ENCODE measurements around the gene CHPT1. TPM values are rescaled to one million over a fixed set of nuclear protein-coding genes. Genes with fewer than 3 reads are reported as not detected.

Gene CHPT1
- total and polyA plus RNA-seq, 10 donors, result 26.8 to 115 (median 45.3) TPM

DNA sequence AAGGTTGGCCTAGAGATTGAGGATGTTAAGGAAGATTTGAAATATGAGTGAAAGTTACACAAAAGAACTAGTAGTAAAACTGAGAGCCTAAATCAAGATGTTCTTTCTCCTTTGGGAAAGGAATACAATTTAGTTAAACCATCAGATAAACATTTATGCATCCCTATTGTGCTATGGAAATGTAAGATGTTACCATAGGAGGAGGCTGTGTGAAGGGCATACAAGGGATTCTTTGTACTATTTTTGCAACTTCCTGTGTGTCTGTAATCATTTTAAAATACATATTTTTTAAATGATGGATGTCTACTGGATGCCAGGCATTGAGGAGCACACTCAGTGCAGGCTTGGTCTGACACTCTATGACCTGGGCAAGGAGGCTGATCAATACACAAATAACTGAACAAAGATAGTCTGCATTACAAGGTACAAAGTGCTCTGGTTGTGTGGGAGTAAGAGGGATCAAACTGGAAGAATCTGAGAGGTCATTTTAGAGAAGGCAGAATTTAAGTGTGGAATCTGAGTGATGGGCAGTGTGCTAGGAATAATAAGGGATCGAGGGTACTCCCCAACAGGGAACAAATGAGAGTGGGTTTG, 5.8 kb upstream of the CHPT1 start:
- H3K27me3 ChIP-seq (replicated peaks in 1 of 7), result no peaks in the 10 kb centered on the region
- no peak overlapping the region for H3K4me3 ChIP-seq
- no peaks in the 10 kb centered on the region for H3K9me3 ChIP-seq
- WGBS, 5 donors, result 81 to 93% (median 85%) methylated on average over 1 of the region's 1 CpG
- no peaks in the 10 kb centered on the region for H3K36me3 ChIP-seq
- intact Hi-C loops (cut with DNase I; ENCODE audit: low total_unique reads), result no loop called here
- no peak overlapping the region for H3K27ac ChIP-seq
- peaks cover 6 to 17% (median 7%) of the 10 kb centered on the region in 6 donors for H3K4me1 ChIP-seq
- no peak for DNase-seq
- TF ChIP-seq, protein P1, sequence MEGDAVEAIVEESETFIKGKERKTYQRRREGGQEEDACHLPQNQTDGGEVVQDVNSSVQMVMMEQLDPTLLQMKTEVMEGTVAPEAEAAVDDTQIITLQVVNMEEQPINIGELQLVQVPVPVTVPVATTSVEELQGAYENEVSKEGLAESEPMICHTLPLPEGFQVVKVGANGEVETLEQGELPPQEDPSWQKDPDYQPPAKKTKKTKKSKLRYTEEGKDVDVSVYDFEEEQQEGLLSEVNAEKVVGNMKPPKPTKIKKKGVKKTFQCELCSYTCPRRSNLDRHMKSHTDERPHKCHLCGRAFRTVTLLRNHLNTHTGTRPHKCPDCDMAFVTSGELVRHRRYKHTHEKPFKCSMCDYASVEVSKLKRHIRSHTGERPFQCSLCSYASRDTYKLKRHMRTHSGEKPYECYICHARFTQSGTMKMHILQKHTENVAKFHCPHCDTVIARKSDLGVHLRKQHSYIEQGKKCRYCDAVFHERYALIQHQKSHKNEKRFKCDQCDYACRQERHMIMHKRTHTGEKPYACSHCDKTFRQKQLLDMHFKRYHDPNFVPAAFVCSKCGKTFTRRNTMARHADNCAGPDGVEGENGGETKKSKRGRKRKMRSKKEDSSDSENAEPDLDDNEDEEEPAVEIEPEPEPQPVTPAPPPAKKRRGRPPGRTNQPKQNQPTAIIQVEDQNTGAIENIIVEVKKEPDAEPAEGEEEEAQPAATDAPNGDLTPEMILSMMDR (IDR thresholded peaks at IDR 0.05 in 8 of 11, conservative IDR thresholded peaks at IDR 0.05 in 3 of 11), result no peak
- no peak for TF ChIP-seq POLR2A (IDR thresholded peaks at IDR 0.05)
- TF ChIP-seq POLR2AphosphoS5 (IDR thresholded peaks at IDR 0.05), result no peak

DNA sequence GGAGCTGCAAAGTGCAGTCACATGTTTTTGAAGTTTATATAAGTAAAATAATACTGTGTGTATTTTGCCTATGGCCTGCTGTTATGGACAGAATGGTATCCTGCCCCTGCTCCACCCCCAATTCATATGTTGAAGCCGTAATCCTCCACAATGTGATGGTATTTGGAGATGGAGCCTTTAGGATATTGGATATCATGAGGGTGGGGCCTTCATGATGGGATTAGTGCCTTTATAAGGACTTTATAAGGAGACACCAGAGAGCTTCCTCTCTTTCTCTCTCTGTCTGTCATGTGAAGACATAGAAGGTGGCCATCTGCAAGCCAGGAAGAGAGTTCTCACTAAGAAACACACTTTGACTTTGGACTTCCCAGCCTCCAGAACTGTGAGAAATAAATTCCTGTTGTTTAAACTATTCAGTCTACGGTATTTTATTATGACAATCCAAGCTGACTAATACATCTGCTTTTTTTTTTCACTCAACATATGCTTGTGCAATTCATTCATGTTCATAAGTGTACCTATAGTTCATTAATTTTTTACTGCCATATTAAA, 3.1 kb upstream of the CHPT1 start:
- Histone ChIP-seq H3K4me3 (no peak overlapping the region), H3K4me1 (peaks cover 12 to 35% (median 21%) of the 10 kb centered on the region in 6 donors), H3K27ac (no peak overlapping the region), H3K9me3 (no peaks in the 10 kb centered on the region), H3K36me3 (no peaks in the 10 kb centered on the region), H3K27me3 (replicated peaks in 1 of 7) (no peaks in the 10 kb centered on the region)
- TF ChIP-seq POLR2AphosphoS5 (IDR thresholded peaks at IDR 0.05) (no peak), POLR2A (IDR thresholded peaks at IDR 0.05) (no peak)
- TF ChIP-seq, protein P1 (IDR thresholded peaks at IDR 0.05 in 8 of 11, conservative IDR thresholded peaks at IDR 0.05 in 3 of 11), result no peak
- WGBS, 5 donors, result 90 to 100% (median 91%) methylated on average over 2 of the region's 2 CpGs
- intact Hi-C loops (cut with DNase I; ENCODE audit: low total_unique reads), result no loop called here
- DNase-seq, result no peak

DNA sequence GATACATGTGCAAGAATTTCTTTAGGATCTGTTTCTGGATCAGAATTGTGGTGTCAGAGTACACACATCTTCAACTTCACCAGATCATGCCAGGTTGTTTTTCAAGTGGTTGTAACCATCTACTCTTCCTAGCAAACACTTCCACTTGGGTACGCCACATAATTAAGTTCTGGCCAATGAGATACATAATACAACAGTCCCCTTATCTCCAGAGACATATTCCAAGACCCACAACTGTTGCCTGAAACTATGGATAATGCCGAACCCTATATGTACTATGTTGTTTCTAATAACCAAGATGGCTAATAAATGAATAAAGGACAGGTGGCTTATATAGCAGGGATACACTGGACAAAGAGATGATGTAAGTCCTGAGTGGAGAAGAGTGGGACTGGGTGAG, 2.5 kb upstream of the CHPT1 start:
- intact Hi-C loops (cut with DNase I; ENCODE audit: low total_unique reads), result no loop called here
- WGBS, 5 donors, result 93 to 98% (median 97%) methylated on average over 2 of the region's 2 CpGs
- Histone ChIP-seq H3K4me1 (peaks cover 12 to 41% (median 27%) of the 10 kb centered on the region in 6 donors), H3K27me3 (replicated peaks in 1 of 7) (no peaks in the 10 kb centered on the region), H3K36me3 (no peaks in the 10 kb centered on the region), H3K9me3 (no peaks in the 10 kb centered on the region), H3K27ac (no peak overlapping the region), H3K4me3 (no peak overlapping the region)
- DNase-seq, result no peak
- TF ChIP-seq, protein P1 (IDR thresholded peaks at IDR 0.05 in 8 of 11, conservative IDR thresholded peaks at IDR 0.05 in 3 of 11), result no peak
- TF ChIP-seq POLR2A (IDR thresholded peaks at IDR 0.05) (no peak), POLR2AphosphoS5 (IDR thresholded peaks at IDR 0.05) (no peak)

DNA sequence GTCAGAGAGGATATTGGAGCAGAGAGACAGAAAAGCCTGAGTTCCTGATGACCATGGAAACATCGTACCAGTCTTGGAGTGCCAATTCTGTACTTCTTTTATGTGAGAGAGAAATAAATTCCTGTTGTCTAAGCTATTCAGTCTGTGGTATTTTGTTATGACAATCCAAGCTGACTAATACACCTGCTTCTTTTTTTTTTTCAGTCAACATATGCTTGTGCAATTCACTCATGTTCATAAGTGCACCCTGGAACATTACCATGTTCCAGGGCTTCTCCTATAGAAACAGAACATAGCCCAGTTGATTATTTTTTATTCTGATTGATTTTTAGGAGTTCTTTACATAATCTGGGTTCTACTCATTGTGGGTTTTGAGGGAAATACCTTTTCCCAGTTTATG, 1.7 kb upstream of the CHPT1 start:
- Histone ChIP-seq H3K27me3 (replicated peaks in 1 of 7) (no peaks in the 10 kb centered on the region), H3K4me3 (no peak overlapping the region), H3K9me3 (no peaks in the 10 kb centered on the region), H3K36me3 (no peaks in the 10 kb centered on the region), H3K27ac (peak overlapping the region in 3 of 8 donors; percentile 90 to 97 (median 93)), H3K4me1 (peaks cover 14 to 49% (median 35%) of the 10 kb centered on the region in 6 donors)
- 91 to 100% (median 94%) methylated on average over 1 of the region's 1 CpG for WGBS, 5 donors
- no peak for DNase-seq
- intact Hi-C loops (cut with DNase I; ENCODE audit: low total_unique reads), result no loop called here
- TF ChIP-seq POLR2A (IDR thresholded peaks at IDR 0.05) (no peak), POLR2AphosphoS5 (IDR thresholded peaks at IDR 0.05) (no peak)
- TF ChIP-seq, protein P1 (IDR thresholded peaks at IDR 0.05 in 8 of 11, conservative IDR thresholded peaks at IDR 0.05 in 3 of 11), result no peak

All from spleen (tissue), 11 donors.